Airway epithelial cell (primary cell): ENCODE measurements around the gene USP17L29. TPM values are rescaled to one million over a fixed set of nuclear protein-coding genes. Genes with fewer than 3 reads are reported as not detected.

Experiments used
- total RNA-seq: library from RNA; depleted of rRNA; stranded (reverse); fragments of >200 nt; gene quantifications from 2 replicates; pipeline ENCODE4 v1.2.3, GENCODE V29; 2015

Gene USP17L29, protein sequence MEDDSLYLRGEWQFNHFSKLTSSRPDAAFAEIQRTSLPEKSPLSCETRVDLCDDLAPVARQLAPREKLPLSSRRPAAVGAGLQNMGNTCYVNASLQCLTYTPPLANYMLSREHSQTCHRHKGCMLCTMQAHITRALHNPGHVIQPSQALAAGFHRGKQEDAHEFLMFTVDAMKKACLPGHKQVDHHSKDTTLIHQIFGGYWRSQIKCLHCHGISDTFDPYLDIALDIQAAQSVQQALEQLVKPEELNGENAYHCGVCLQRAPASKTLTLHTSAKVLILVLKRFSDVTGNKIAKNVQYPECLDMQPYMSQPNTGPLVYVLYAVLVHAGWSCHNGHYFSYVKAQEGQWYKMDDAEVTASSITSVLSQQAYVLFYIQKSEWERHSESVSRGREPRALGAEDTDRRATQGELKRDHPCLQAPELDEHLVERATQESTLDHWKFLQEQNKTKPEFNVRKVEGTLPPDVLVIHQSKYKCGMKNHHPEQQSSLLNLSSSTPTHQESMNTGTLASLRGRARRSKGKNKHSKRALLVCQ
- not detected in 2 replicates for total RNA-seq

DNA sequence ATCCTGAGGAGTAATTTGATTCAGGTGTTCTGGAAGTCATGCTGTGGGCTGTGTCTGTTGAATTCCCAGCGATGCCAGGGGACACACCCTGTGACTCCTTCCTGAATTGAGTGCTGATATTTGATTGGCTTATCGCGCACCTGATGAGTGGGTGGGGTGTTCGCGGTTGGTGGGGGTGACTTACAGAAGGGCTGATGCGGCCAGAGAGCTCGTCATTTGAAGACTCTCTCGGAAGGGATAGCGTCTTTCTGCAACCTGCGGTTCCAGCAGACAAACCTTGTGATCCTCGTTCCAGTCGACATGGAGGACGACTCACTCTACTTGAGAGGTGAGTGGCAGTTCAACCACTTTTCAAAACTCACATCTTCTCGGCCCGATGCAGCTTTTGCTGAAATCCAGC is at the start of gene USP17L29:
Gene USP17L29, plus strand, starts transcription at position 301 of the 400 bp plus-strand sequence. Its CDS starts 0 bp downstream, at position 301.

DNA sequence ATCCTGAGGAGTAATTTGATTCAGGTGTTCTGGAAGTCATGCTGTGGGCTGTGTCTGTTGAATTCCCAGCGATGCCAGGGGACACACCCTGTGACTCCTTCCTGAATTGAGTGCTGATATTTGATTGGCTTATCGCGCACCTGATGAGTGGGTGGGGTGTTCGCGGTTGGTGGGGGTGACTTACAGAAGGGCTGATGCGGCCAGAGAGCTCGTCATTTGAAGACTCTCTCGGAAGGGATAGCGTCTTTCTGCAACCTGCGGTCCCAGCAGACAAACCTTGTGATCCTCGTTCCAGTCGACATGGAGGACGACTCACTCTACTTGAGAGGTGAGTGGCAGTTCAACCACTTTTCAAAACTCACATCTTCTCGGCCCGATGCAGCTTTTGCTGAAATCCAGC is 28.6 kb upstream of the USP17L29 start, which contains the start of gene USP17L24:
Gene USP17L24, plus strand, starts transcription at position 301 of the 400 bp plus-strand sequence. Its CDS starts 0 bp downstream, at position 301.

DNA sequence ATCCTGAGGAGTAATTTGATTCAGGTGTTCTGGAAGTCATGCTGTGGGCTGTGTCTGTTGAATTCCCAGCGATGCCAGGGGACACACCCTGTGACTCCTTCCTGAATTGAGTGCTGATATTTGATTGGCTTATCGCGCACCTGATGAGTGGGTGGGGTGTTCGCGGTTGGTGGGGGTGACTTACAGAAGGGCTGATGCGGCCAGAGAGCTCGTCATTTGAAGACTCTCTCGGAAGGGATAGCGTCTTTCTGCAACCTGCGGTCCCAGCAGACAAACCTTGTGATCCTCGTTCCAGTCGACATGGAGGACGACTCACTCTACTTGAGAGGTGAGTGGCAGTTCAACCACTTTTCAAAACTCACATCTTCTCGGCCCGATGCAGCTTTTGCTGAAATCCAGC is 23.8 kb upstream of the USP17L29 start, which contains the start of gene USP17L25:
Gene USP17L25, plus strand, starts transcription at position 301 of the 400 bp plus-strand sequence. Its CDS starts 0 bp downstream, at position 301.

DNA sequence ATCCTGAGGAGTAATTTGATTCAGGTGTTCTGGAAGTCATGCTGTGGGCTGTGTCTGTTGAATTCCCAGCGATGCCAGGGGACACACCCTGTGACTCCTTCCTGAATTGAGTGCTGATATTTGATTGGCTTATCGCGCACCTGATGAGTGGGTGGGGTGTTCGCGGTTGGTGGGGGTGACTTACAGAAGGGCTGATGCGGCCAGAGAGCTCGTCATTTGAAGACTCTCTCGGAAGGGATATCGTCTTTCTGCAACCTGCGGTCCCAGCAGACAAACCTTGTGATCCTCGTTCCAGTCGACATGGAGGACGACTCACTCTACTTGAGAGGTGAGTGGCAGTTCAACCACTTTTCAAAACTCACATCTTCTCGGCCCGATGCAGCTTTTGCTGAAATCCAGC is 19.1 kb upstream of the USP17L29 start, which contains the start of gene USP17L26:
Gene USP17L26, plus strand, starts transcription at position 301 of the 400 bp plus-strand sequence. Its CDS starts 0 bp downstream, at position 301.

DNA sequence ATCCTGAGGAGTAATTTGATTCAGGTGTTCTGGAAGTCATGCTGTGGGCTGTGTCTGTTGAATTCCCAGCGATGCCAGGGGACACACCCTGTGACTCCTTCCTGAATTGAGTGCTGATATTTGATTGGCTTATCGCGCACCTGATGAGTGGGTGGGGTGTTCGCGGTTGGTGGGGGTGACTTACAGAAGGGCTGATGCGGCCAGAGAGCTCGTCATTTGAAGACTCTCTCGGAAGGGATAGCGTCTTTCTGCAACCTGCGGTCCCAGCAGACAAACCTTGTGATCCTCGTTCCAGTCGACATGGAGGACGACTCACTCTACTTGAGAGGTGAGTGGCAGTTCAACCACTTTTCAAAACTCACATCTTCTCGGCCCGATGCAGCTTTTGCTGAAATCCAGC is 14.3 kb upstream of the USP17L29 start, which contains the start of gene USP17L5:
Gene USP17L5, plus strand, starts transcription at position 301 of the 400 bp plus-strand sequence. Its CDS starts 0 bp downstream, at position 301.

DNA sequence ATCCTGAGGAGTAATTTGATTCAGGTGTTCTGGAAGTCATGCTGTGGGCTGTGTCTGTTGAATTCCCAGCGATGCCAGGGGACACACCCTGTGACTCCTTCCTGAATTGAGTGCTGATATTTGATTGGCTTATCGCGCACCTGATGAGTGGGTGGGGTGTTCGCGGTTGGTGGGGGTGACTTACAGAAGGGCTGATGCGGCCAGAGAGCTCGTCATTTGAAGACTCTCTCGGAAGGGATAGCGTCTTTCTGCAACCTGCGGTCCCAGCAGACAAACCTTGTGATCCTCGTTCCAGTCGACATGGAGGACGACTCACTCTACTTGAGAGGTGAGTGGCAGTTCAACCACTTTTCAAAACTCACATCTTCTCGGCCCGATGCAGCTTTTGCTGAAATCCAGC is 9.6 kb upstream of the USP17L29 start, which contains the start of gene USP17L27:
Gene USP17L27, plus strand, starts transcription at position 301 of the 400 bp plus-strand sequence. Its CDS starts 0 bp downstream, at position 301.

DNA sequence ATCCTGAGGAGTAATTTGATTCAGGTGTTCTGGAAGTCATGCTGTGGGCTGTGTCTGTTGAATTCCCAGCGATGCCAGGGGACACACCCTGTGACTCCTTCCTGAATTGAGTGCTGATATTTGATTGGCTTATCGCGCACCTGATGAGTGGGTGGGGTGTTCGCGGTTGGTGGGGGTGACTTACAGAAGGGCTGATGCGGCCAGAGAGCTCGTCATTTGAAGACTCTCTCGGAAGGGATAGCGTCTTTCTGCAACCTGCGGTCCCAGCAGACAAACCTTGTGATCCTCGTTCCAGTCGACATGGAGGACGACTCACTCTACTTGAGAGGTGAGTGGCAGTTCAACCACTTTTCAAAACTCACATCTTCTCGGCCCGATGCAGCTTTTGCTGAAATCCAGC is 4.8 kb upstream of the USP17L29 start, which contains the start of gene USP17L28:
Gene USP17L28, plus strand, starts transcription at position 301 of the 400 bp plus-strand sequence. Its CDS starts 0 bp downstream, at position 301.

DNA sequence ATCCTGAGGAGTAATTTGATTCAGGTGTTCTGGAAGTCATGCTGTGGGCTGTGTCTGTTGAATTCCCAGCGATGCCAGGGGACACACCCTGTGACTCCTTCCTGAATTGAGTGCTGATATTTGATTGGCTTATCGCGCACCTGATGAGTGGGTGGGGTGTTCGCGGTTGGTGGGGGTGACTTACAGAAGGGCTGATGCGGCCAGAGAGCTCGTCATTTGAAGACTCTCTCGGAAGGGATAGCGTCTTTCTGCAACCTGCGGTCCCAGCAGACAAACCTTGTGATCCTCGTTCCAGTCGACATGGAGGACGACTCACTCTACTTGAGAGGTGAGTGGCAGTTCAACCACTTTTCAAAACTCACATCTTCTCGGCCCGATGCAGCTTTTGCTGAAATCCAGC is 9.4 kb downstream of the USP17L29 start, which contains the start of gene USP17L30:
Gene USP17L30, plus strand, starts transcription at position 301 of the 400 bp plus-strand sequence. Its CDS starts 0 bp downstream, at position 301.

Other genes with a start within 250 kb of the USP17L29 start
- not detected in 2 replicates for gene FAM90A26, start 183.2 kb upstream of the USP17L29 start, total RNA-seq
- gene USP17L10, start 143.0 kb upstream of the USP17L29 start, total RNA-seq, result not detected in 2 replicates
- gene USP17L11, start 138.2 kb upstream of the USP17L29 start, total RNA-seq, result not detected in 2 replicates
- not detected in 2 replicates for gene USP17L12, start 133.5 kb upstream of the USP17L29 start, total RNA-seq
- not detected in 2 replicates for gene USP17L13, start 128.7 kb upstream of the USP17L29 start, total RNA-seq
- not detected in 2 replicates for gene USP17L15, start 119.3 kb upstream of the USP17L29 start, total RNA-seq
- not detected in 2 replicates for gene USP17L17, start 109.8 kb upstream of the USP17L29 start, total RNA-seq
- not detected in 2 replicates for gene USP17L18, start 105.0 kb upstream of the USP17L29 start, total RNA-seq
- gene USP17L19, start 100.3 kb upstream of the USP17L29 start, total RNA-seq, result not detected in 2 replicates
- gene USP17L20, start 95.5 kb upstream of the USP17L29 start, total RNA-seq, result not detected in 2 replicates
- not detected in 2 replicates for gene USP17L21, start 90.8 kb upstream of the USP17L29 start, total RNA-seq
- not detected in 2 replicates for gene USP17L22, start 86.0 kb upstream of the USP17L29 start, total RNA-seq
- not detected in 2 replicates for gene USP17L24, start 28.5 kb upstream of the USP17L29 start, total RNA-seq
- gene USP17L25, start 23.7 kb upstream of the USP17L29 start, total RNA-seq, result not detected in 2 replicates
- not detected in 2 replicates for gene USP17L26, start 19.0 kb upstream of the USP17L29 start, total RNA-seq
- not detected in 2 replicates for gene USP17L5, start 14.2 kb upstream of the USP17L29 start, total RNA-seq
- not detected in 2 replicates for gene USP17L27, start 9.5 kb upstream of the USP17L29 start, total RNA-seq
- gene USP17L28, start 4.7 kb upstream of the USP17L29 start, total RNA-seq, result not detected in 2 replicates
- gene USP17L30, start 9.5 kb downstream of the USP17L29 start, total RNA-seq, result not detected in 2 replicates
- not detected in 2 replicates for gene DEFB131A, start 90.8 kb downstream of the USP17L29 start, total RNA-seq